Measurements from ENCODE around the gene BPIFA1. TPM values are rescaled to one million over a fixed set of nuclear protein-coding genes. Genes with fewer than 3 reads are reported as not detected.

Gene BPIFA1
- total RNA-seq, 4 donors from 2014 or later, result not detected

DNA sequence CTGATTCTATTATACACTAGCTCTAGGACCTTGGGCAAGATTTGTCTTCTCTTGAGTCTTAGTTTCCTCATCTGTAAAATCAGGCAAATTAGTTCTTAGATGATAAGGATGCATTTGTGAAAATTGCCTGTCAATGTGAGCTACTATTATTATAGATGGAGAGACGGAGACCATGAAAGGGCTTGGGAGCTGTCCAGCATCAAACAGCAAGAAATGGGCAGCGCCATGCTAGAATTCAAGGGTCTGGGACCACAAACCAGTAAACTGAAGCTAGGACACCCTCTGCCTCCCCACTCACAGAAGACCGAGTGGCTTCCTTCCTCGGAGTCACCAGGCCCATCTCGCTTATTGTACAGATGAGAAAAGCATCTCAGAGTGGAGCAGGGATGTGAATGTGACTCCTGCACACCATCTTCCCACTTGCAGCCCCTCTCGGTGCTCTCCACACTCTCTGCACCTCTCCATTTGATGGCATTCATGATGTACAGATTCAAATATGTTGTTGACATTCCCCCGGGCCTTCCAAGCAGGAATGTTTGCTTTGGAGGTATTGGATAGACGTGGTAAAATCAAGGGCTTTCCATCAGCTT, 42.8 kb upstream of the BPIFA1 start:
- in situ Hi-C loops (cut with MboI; ENCODE audit: low sequenced_read_pairs in 4 of 4), result no loop called here

GRCh38 chr20:33199026-33199425, 36.8 kb upstream of the BPIFA1 start:
- Histone ChIP-seq H3K27ac (no peak overlapping the region), H3K9me3 (no peaks in the 10 kb centered on the region), H3K36me3 (no peaks in the 10 kb centered on the region), H3K4me3 (no peak overlapping the region), H3K4me1 (no peaks in the 10 kb centered on the region), H3K27me3 (no peaks in the 10 kb centered on the region)
- intact Hi-C loops (cut with DNase I; ENCODE audit: low total_unique reads), result no loop called here
- TF ChIP-seq POLR2A (IDR thresholded peaks at IDR 0.05) (no peak), CTCF (IDR thresholded peaks at IDR 0.05 in 4 of 5, conservative IDR thresholded peaks at IDR 0.05 in 1 of 5) (no peak)
- DNase-seq (no peak), ATAC-seq (no peak)
- in situ Hi-C loops (cut with MboI; ENCODE audit: low sequenced_read_pairs in 4 of 4), result no loop called here

More for the DNA sequence above, 42.8 kb upstream of the BPIFA1 start:
- H3K4me1 ChIP-seq, result no peaks in the 10 kb centered on the region
- no peak for DNase-seq
- TF ChIP-seq POLR2A (IDR thresholded peaks at IDR 0.05), result no peak
- TF ChIP-seq CTCF (IDR thresholded peaks at IDR 0.05 in 4 of 5, conservative IDR thresholded peaks at IDR 0.05 in 1 of 5), result no peak
- H3K36me3 ChIP-seq, result no peaks in the 10 kb centered on the region
- ATAC-seq, result no peak
- no peak overlapping the region for H3K4me3 ChIP-seq
- intact Hi-C loops (cut with DNase I; ENCODE audit: low total_unique reads), result no loop called here
- peaks cover 0 to 2% (median 0%) of the 10 kb centered on the region in 3 donors for H3K27me3 ChIP-seq
- no peak overlapping the region for H3K27ac ChIP-seq
- no peaks in the 10 kb centered on the region for H3K9me3 ChIP-seq

GRCh38 chr20:33202451-33202850, 33.3 kb upstream of the BPIFA1 start:
- no peak for ATAC-seq
- no peaks in the 10 kb centered on the region for H3K9me3 ChIP-seq
- TF ChIP-seq CTCF (IDR thresholded peaks at IDR 0.05 in 4 of 5, conservative IDR thresholded peaks at IDR 0.05 in 1 of 5) (no peak), POLR2A (IDR thresholded peaks at IDR 0.05) (no peak)
- in situ Hi-C loops (cut with MboI; ENCODE audit: low sequenced_read_pairs in 4 of 4), result loop anchor here in 1 of 4 donors (25.0 kb wide), 1 partner anchor 110 kb away; no protein-coding TSS in a partner anchor
- H3K4me1 ChIP-seq, result no peaks in the 10 kb centered on the region
- H3K27me3 ChIP-seq, result no peaks in the 10 kb centered on the region
- H3K36me3 ChIP-seq, result no peaks in the 10 kb centered on the region
- H3K4me3 ChIP-seq, result no peak overlapping the region
- no peak overlapping the region for H3K27ac ChIP-seq
- intact Hi-C loops (cut with DNase I; ENCODE audit: low total_unique reads), result no loop called here
- DNase-seq, result no peak

GRCh38 chr20:33203444-33203843, 32.4 kb upstream of the BPIFA1 start:
- no peak overlapping the region for H3K27ac ChIP-seq
- no peaks in the 10 kb centered on the region for H3K4me1 ChIP-seq
- TF ChIP-seq POLR2A (IDR thresholded peaks at IDR 0.05), result no peak
- no peak for TF ChIP-seq CTCF (IDR thresholded peaks at IDR 0.05 in 4 of 5, conservative IDR thresholded peaks at IDR 0.05 in 1 of 5)
- intact Hi-C loops (cut with DNase I; ENCODE audit: low total_unique reads) (no loop called here), in situ Hi-C loops (cut with MboI; ENCODE audit: low sequenced_read_pairs in 4 of 4) (loop anchor here in 1 of 4 donors (25.0 kb wide), 1 partner anchor 109 kb away; no protein-coding TSS in a partner anchor)
- no peak overlapping the region for H3K4me3 ChIP-seq
- H3K36me3 ChIP-seq, result no peaks in the 10 kb centered on the region
- no peak for ATAC-seq
- H3K27me3 ChIP-seq, result no peaks in the 10 kb centered on the region
- DNase-seq, result no peak
- no peaks in the 10 kb centered on the region for H3K9me3 ChIP-seq
